Measurements from ENCODE around the gene ARID3C.

- TF ChIP-seq FOXM1 (IDR thresholded peaks at IDR 0.05; ENCODE audit: borderline replicate concordance) (no peak), NFRKB (IDR thresholded peaks at IDR 0.05) (no peak), FOXA1 (IDR thresholded peaks at IDR 0.05) (no peak), PKNOX1 (IDR thresholded peaks at IDR 0.05) (no peak), SUZ12 (IDR thresholded peaks at IDR 0.05) (no peak), ARNT (IDR thresholded peaks at IDR 0.05) (no peak), SP1 (IDR thresholded peaks at IDR 0.05) (no peak), TARDBP (IDR thresholded peaks at IDR 0.05) (no peak), FOXK2 (IDR thresholded peaks at IDR 0.05) (no peak), HDGF (IDR thresholded peaks at IDR 0.05; ENCODE audit: borderline replicate concordance) (no peak), ELF4 (IDR thresholded peaks at IDR 0.05) (no peak), L3MBTL2 (conservative IDR thresholded peaks at IDR 0.05) (no peak)
Measured at GRCh38 chr9:34585946-34586669, 42.8 kb downstream of the ARID3C start.

All from HEK293T (cell line).